Gastroesophageal sphincter (tissue), 3 donors: Measurements from ENCODE around the gene ALKBH2.

ENCODE experiments used
- CTCF ChIP-seq, 4 experiments: fragments of 200-600 bp in 2 of 4; fragments of 450-650 bp in 2 of 4; sonication (generic) in 1 of 4; IDR thresholded peaks; one replicate each; pipeline ENCODE4 v1.5.1; 2017 to 2019; ENCODE audit warnings: antibody characterized with exemption in 4 of 4, mild to moderate bottlenecking in 2 of 4, moderate library complexity in 2 of 4
- POLR2A ChIP-seq, 2 donors: fragments of 450-650 bp; IDR thresholded peaks; one replicate each; pipeline ENCODE4 v1.6.1; 2017; ENCODE audit warnings: antibody characterized with exemption in 2 of 2, mild to moderate bottlenecking in 2 of 2, moderate library complexity in 1 of 2

- TF ChIP-seq POLR2A (IDR thresholded peaks at IDR 0.05), result no peak
- no peak for TF ChIP-seq CTCF (IDR thresholded peaks at IDR 0.05)
These were observed 46.1 kb upstream of the ALKBH2 start for GRCh38 chr12:109139360-109139759.
